Endothelial cell of umbilical vein (primary cell): ENCODE measurements around the gene AJUBA. TPM values are rescaled to one million over a fixed set of nuclear protein-coding genes. Genes with fewer than 3 reads are reported as not detected.

Experiments used
- BruUV-seq: library from RNA; stranded (reverse); fragments of 400-500 nt; replicated peaks from 2 replicates; lab custom pipeline; 2021; lab: Mats Ljungman, UMichigan
- CTCF ChIA-PET: fragments of 300-600, 350-600 bp; sonication (Branson Sonifier 250); formaldehyde crosslinking; loops from one replicate; lab custom pipeline; 2021; ENCODE audit warnings: antibody characterized with exemption, inconsistent platforms; lab: Charles Lee
- POLR2A ChIA-PET: fragments of 300-600, 350-600 bp; sonication (Branson Sonifier 250); formaldehyde crosslinking; loops from one replicate; lab custom pipeline; 2021; ENCODE audit warnings: antibody characterized with exemption, inconsistent platforms; lab: Charles Lee
- DNase-seq: peaks from one replicate; pipeline ENCODE4 v3.0.0-alpha.2; 2011; ENCODE audit warnings: low read depth, low spot score
- FAIRE-seq: peaks from 2 replicates; lab custom pipeline; 2011; peaks lifted over from hg19 to GRCh38; lab: Jason Lieb, UNC
- H2AFZ ChIP-seq: 2 replicates; pipeline ENCODE4 v1.6.0; 2012; ENCODE audit warnings: low read depth, low read length, control low read depth, inconsistent platforms
- H3K27ac ChIP-seq: 2 replicates; pipeline ENCODE4 v1.5.1; 2011; ENCODE audit warnings: low read depth, mild to moderate bottlenecking, control low read depth, low read length, moderate library complexity; ENCODE audit not compliant: insufficient read depth
- H3K27me3 ChIP-seq, 2 experiments: 2 replicates each; pipeline versions ENCODE4 v1.6.0 to v1.6.1; 2011; ENCODE audit warnings: low read length in 2 of 2, mixed read lengths in 1 of 2; ENCODE audit not compliant: control insufficient read depth in 2 of 2, insufficient read depth in 2 of 2
- H3K36me3 ChIP-seq, 2 experiments: 2 replicates in 1 of 2; 3 replicates in 1 of 2; pipeline ENCODE4 v1.5.1; 2011; ENCODE audit warnings: low read length in 2 of 2, mild to moderate bottlenecking in 1 of 2, moderate library complexity in 1 of 2; ENCODE audit not compliant: control insufficient read depth in 2 of 2, insufficient read depth in 2 of 2; ENCODE audit errors: extremely low read depth in 1 of 2
- H3K4me1 ChIP-seq: 3 replicates; pipeline ENCODE4 v1.5.1; 2011; ENCODE audit warnings: mild to moderate bottlenecking, low read length; ENCODE audit not compliant: control insufficient read depth, insufficient read depth; ENCODE audit errors: extremely low read depth
- H3K4me2 ChIP-seq: 2 replicates; pipeline ENCODE4 v1.6.1; 2011; ENCODE audit warnings: low read length, control low read depth, mixed read lengths; ENCODE audit not compliant: insufficient read depth
- H3K4me3 ChIP-seq, 3 experiments: fragments of 200-600 bp in 1 of 3; sonication (generic), shearing (Covaris generic) in 1 of 3; replicated peaks in 1 of 3; 2 replicates each; pipeline ENCODE4 v1.5.1; 2011 to 2016; ENCODE audit warnings: control low read depth in 3 of 3, low read length in 3 of 3, mild to moderate bottlenecking in 2 of 3, inconsistent platforms in 1 of 3, low read depth in 1 of 3, moderate library complexity in 1 of 3; ENCODE audit not compliant: insufficient read depth in 1 of 3
- H3K79me2 ChIP-seq: 2 replicates; pipeline ENCODE4 v1.6.0; 2012; ENCODE audit warnings: low read length, inconsistent platforms; ENCODE audit not compliant: control insufficient read depth, insufficient read depth
- H3K9ac ChIP-seq: replicated peaks from 2 replicates; pipeline ENCODE3; 2011; ENCODE audit warnings: low read length, control low read depth; ENCODE audit not compliant: insufficient read depth; ENCODE audit errors: extremely low read depth
- H3K9me1 ChIP-seq: replicated peaks from 3 replicates; pipeline ENCODE4 v1.6.0; 2011; ENCODE audit warnings: mild to moderate bottlenecking, low read length; ENCODE audit not compliant: control insufficient read depth, insufficient read depth; ENCODE audit errors: extremely low read depth
- H3K9me3 ChIP-seq: replicated peaks from 2 replicates; pipeline ENCODE4 v1.5.1; 2012; ENCODE audit warnings: low read length, inconsistent platforms; ENCODE audit not compliant: control insufficient read depth, insufficient read depth
- H4K20me1 ChIP-seq: replicated peaks from 2 replicates; pipeline ENCODE3; 2011; ENCODE audit warnings: mild to moderate bottlenecking, low read length; ENCODE audit not compliant: control insufficient read depth, insufficient read depth; ENCODE audit errors: extremely low read depth
- CTCF ChIP-seq, 2 donors: IDR thresholded peaks; 1 replicate in 1 of 2; 2 replicates in 1 of 2; pipeline ENCODE4 v1.5.1; 2011; ENCODE audit warnings: low read length in 2 of 2, mild to moderate bottlenecking in 2 of 2, moderate library complexity in 2 of 2, control low read depth in 1 of 2, inconsistent platforms in 1 of 2, low read depth in 1 of 2; ENCODE audit not compliant: insufficient read depth in 1 of 2; ENCODE audit errors: extremely low read depth in 1 of 2
- EZH2 ChIP-seq: IDR thresholded peaks from 2 replicates; pipeline ENCODE4 v1.6.1; 2012; ENCODE audit warnings: borderline replicate concordance, low read depth, mild to moderate bottlenecking, moderate library complexity, low read length, inconsistent platforms; ENCODE audit not compliant: severe bottlenecking
- FOS ChIP-seq: IDR thresholded peaks from 2 replicates; pipeline ENCODE4 v1.6.1; 2011; ENCODE audit warnings: mild to moderate bottlenecking, low read length, moderate library complexity, borderline replicate concordance; ENCODE audit not compliant: insufficient read depth
- GATA2 ChIP-seq: IDR thresholded peaks from 2 replicates; pipeline ENCODE4 v1.7.0; 2011; ENCODE audit warnings: low read depth, mild to moderate bottlenecking, moderate library complexity, mixed read lengths, low read length; ENCODE audit not compliant: insufficient read length, insufficient read depth
- JUN ChIP-seq: IDR thresholded peaks from 2 replicates; pipeline ENCODE4 v1.6.1; 2011; ENCODE audit warnings: borderline replicate concordance, low read depth; ENCODE audit not compliant: insufficient read length, insufficient read depth
- MAX ChIP-seq: IDR thresholded peaks from 2 replicates; pipeline ENCODE4 v1.6.1; 2011; ENCODE audit not compliant: insufficient read depth, insufficient read length
- MYC ChIP-seq: IDR thresholded peaks from one replicate; pipeline ENCODE4 v1.6.1; 2011; ENCODE audit warnings: mild to moderate bottlenecking, low read depth, low read length
- POLR2A ChIP-seq: IDR thresholded peaks from 2 replicates; pipeline ENCODE4 v1.6.1; 2012; ENCODE audit warnings: low read depth, mild to moderate bottlenecking, control low read depth, low read length
- POLR2AphosphoS5 ChIP-seq: IDR thresholded peaks from 2 replicates; pipeline ENCODE4 v1.6.1; 2012; ENCODE audit warnings: low read depth, mild to moderate bottlenecking, control low read depth, low read length, moderate library complexity; ENCODE audit not compliant: insufficient read depth
- dilution Hi-C: fragments of 300-500 bp; cut with MboI; formaldehyde crosslinking; loops from one replicate; pipeline ENCODE4 v1.15.0; 2019; ENCODE audit warnings: low sequenced_read_pairs; ENCODE audit not compliant: extremely low pct_ligation_motif_present
- intact Hi-C: fragments of 100-400 bp; cut with micrococcal nuclease; formaldehyde crosslinking; loops from one replicate; pipeline ENCODE4 v1.10.0; 2022
- polyA plus RNA-seq, 4 experiments: library from polyadenylated mRNA; depleted of rRNA in 3 of 4; stranded (reverse) in 3 of 4; unstranded in 1 of 4; fragments of >200 nt; gene quantifications; 2 replicates each; pipeline versions ENCODE4 v1.2.1 to v1.2.3, GENCODE V29; 2011 to 2012; ENCODE audit warnings: missing spikeins in 1 of 4
- total RNA-seq: library from RNA; stranded (reverse); gene quantifications from 2 replicates; pipeline ENCODE4 v1.2.3, GENCODE V29; 2021

AJUBA gene
- total and polyA plus RNA-seq, 2 donors (not counting 3 experiments of a cell fraction or from before 2014, with no cell fraction given) = 50.0 to 61.7 TPM

- peak overlapping the region; percentile 52 to 96 (median 94) for H3K4me3 ChIP-seq
- BruUV-seq = no TSS peak
- ChIA-PET CTCF (interaction anchor here (0.7 to 4.0 kb wide), 15 partner anchors 9 to 399 kb away, joined by 3 to 23 read pairs (median 5); partner anchors contain the start of genes AJUBA and PRMT5), POLR2A (interaction anchor here (0.6 to 1.6 kb wide), 3 partner anchors 11 to 116 kb away, joined by 3 to 6 read pairs (median 5); partner anchors contain the start of gene PRMT5)
- H3K4me2 ChIP-seq = peak overlapping the region; percentile 99
- no peaks in the 10 kb centered on the region for H3K9me1 ChIP-seq
- peak overlapping the region; percentile 92 for H3K9ac ChIP-seq
- peaks cover 10% of the 10 kb centered on the region for H3K4me1 ChIP-seq
- no peaks in the 10 kb centered on the region for H3K27me3 ChIP-seq
- peak; percentile 55 for FAIRE-seq
- DNase-seq = peak; percentile 53
- H4K20me1 ChIP-seq = no peaks in the 10 kb centered on the region
- H3K36me3 ChIP-seq = no peaks in the 10 kb centered on the region
- TF ChIP-seq FOS = no peak
- no peak for TF ChIP-seq EZH2
- TF ChIP-seq CTCF (IDR thresholded peaks at IDR 0.05; ENCODE audit: extremely low read depth in 1 of 2, insufficient read depth in 1 of 2, low read depth in 1 of 2, low read length in 2 of 2) = no peak
- no peak for TF ChIP-seq MYC
- no peak for TF ChIP-seq MAX
- no peak for TF ChIP-seq POLR2A
- TF ChIP-seq JUN = no peak
- TF ChIP-seq POLR2AphosphoS5 = no peak
- no peak for TF ChIP-seq GATA2
- intact Hi-C loops = loop anchor here (1.0 to 2.0 kb wide), 2 partner anchors 21 to 26 kb away; no protein-coding TSS in a partner anchor
- H3K27ac ChIP-seq = peak overlapping the region; percentile 82
- peak overlapping the region; percentile 99 for H2AFZ ChIP-seq
- no peaks in the 10 kb centered on the region for H3K79me2 ChIP-seq
- no peaks in the 10 kb centered on the region for H3K9me3 ChIP-seq
- dilution Hi-C loops = no loop called here
Measured at GRCh38 chr14:22955702-22956569, 26.4 kb downstream of the AJUBA start.
